HepG2 (cell line): ENCODE results near the gene TACC3. TPM values are rescaled to one million over a fixed set of nuclear protein-coding genes. Genes with fewer than 3 reads are reported as not detected.

Experiments
- ATAC-seq: fragments of 200-7000 bp; cut with Tn5 transposase; 3 replicates; pipeline ENCODE4 v1.9.1; 2020; ENCODE audit warnings: mild to moderate bottlenecking, moderate library complexity
- BruUV-seq: library from RNA; stranded (reverse); fragments of 400-500 nt; replicated peaks from 2 replicates; lab custom pipeline; 2021; lab: Mats Ljungman, UMichigan
- CTCF ChIA-PET: fragments of 300-600 bp; formaldehyde crosslinking; extraction: SDS; loops from one replicate; lab custom pipeline; 2021; ENCODE audit warnings: low total read pairs, inconsistent platforms, low intra/inter-chr PET ratio; lab: Yijun Ruan, JAX
- POLR2A ChIA-PET: fragments of 350-600 bp; sonication (Branson Sonifier 250); formaldehyde crosslinking; loops from one replicate; lab custom pipeline; 2020; ENCODE audit warnings: antibody characterized with exemption, inconsistent platforms; lab: Yijun Ruan, JAX
- DNase-seq: peaks from one replicate; pipeline ENCODE4 v3.0.0-alpha.2; 2015; ENCODE audit warnings: low spot score
- FAIRE-seq: peaks from 3 replicates; lab custom pipeline; 2011; peaks lifted over from hg19 to GRCh38; lab: Jason Lieb, UNC
- H2AFZ ChIP-seq: one replicate; pipeline ENCODE4 v1.6.1; 2011; ENCODE audit warnings: low read length, inconsistent platforms
- H3K27ac ChIP-seq: fragments of 300-600 bp; 3 replicates; pipeline ENCODE4 v1.8.0; 2011; ENCODE audit warnings: mixed run types, mild to moderate bottlenecking, mixed read lengths, low read length, inconsistent platforms; ENCODE audit not compliant: insufficient read depth; ENCODE audit errors: extremely low read length
- H3K27me3 ChIP-seq, 2 experiments: fragments of 200-600 bp in 1 of 2; 2 replicates in 1 of 2; 3 replicates in 1 of 2; pipeline versions ENCODE4 v1.6.0 to v1.8.0; 2011; ENCODE audit warnings: low read length in 2 of 2, mild to moderate bottlenecking in 2 of 2, moderate library complexity in 2 of 2, inconsistent platforms in 1 of 2; ENCODE audit not compliant: insufficient read depth in 2 of 2, control insufficient read depth in 1 of 2
- H3K36me3 ChIP-seq, 2 experiments: fragments of 200-600 bp in 1 of 2; replicated peaks in 1 of 2; 2 replicates in 1 of 2; 3 replicates in 1 of 2; pipeline versions ENCODE4 v1.5.1 to v1.8.0; 2011; ENCODE audit warnings: low read length in 2 of 2, inconsistent platforms in 1 of 2; ENCODE audit not compliant: insufficient read depth in 2 of 2, control insufficient read depth in 1 of 2
- H3K4me1 ChIP-seq: 2 replicates; pipeline ENCODE4 v1.5.1; 2012; ENCODE audit warnings: low read length, inconsistent platforms; ENCODE audit not compliant: insufficient read depth
- H3K4me2 ChIP-seq: 2 replicates; pipeline ENCODE4 v1.6.0; 2011; ENCODE audit warnings: low read depth, low read length, inconsistent platforms
- H3K4me3 ChIP-seq, 3 experiments: fragments of 200-600 bp in 1 of 3; sonication (generic), shearing (Covaris generic) in 1 of 3; replicated peaks in 1 of 3; 2 replicates each; pipeline ENCODE4 v1.5.1; 2011 to 2016; ENCODE audit warnings: low read length in 3 of 3, inconsistent platforms in 2 of 3, low read depth in 2 of 3, mild to moderate bottlenecking in 2 of 3, control low read depth in 1 of 3, mixed read lengths in 1 of 3; ENCODE audit not compliant: insufficient read depth in 1 of 3
- H3K79me2 ChIP-seq: one replicate; pipeline ENCODE4 v1.6.1; 2011; ENCODE audit warnings: low read length, inconsistent platforms; ENCODE audit not compliant: insufficient read depth
- H3K9ac ChIP-seq: 2 replicates; pipeline ENCODE4 v1.6.0; 2011; ENCODE audit warnings: mild to moderate bottlenecking, low read depth, low read length, inconsistent platforms; ENCODE audit not compliant: insufficient read depth
- H3K9me3 ChIP-seq: 2 replicates; pipeline ENCODE4 v1.5.1; 2012; ENCODE audit warnings: mild to moderate bottlenecking, low read length
- H4K20me1 ChIP-seq: 2 replicates; pipeline ENCODE4 v1.6.0; 2011; ENCODE audit warnings: inconsistent platforms, mild to moderate bottlenecking, low read length, moderate library complexity; ENCODE audit not compliant: insufficient read depth
- AFF4 ChIP-seq: sonication (generic); formaldehyde crosslinking; IDR thresholded peaks from 2 replicates; pipeline ENCODE4 v1.4.0; 2020; ENCODE audit warnings: missing genetic modification reagents
- IRF9 ChIP-seq: sonication (generic); formaldehyde crosslinking; IDR thresholded peaks from 2 replicates; pipeline ENCODE4 v1.8.0; 2022; ENCODE audit warnings: missing genetic modification reagents, mild to moderate bottlenecking, borderline replicate concordance
- ZNF629 ChIP-seq: sonication (generic); formaldehyde crosslinking; conservative IDR thresholded peaks from 2 replicates; pipeline ENCODE4 v1.5.0; 2020; ENCODE audit warnings: missing genetic modification reagents
- WGBS: methylation state at CpG from one replicate; pipeline ENCODE4 v1.1.6; 2017; ENCODE audit warnings: low lambda C conversion rate; 5-methylcytosine and 5-hydroxymethylcytosine counted together
- in situ Hi-C: cut with HindIII; loops from 2 replicates; pipeline ENCODE4 v1.10.0; 2017; ENCODE audit warnings: low pct_unique_long_range_greater_than_20kb; ENCODE audit not compliant: extremely low pct_ligation_motif_present
- intact Hi-C: fragments of 100-400 bp; cut with micrococcal nuclease; formaldehyde crosslinking; loops from one replicate; pipeline ENCODE4 v1.10.0; 2022; ENCODE audit not compliant: unreplicated experiment
- polyA plus RNA-seq, 8 experiments: library from polyadenylated mRNA; depleted of rRNA in 3 of 8; stranded (reverse) in 7 of 8; unstranded in 1 of 8; fragments of >200 nt; fragmentation: Illumina TruSeq in 4 of 8; extraction: Trizol in 4 of 8; gene quantifications; 2 replicates each; pipeline versions ENCODE4 v1.2.1 to v1.2.3, GENCODE V29; 2011 to 2016; ENCODE audit warnings: low read depth in 4 of 8, missing spikeins in 1 of 8, mixed read lengths in 1 of 8; ENCODE audit not compliant: insufficient read depth in 1 of 8
- total RNA-seq, 5 experiments: library from RNA; depleted of rRNA; stranded (reverse); fragments of >200 nt; fragmentation: Illumina TruSeq; extraction: Trizol; gene quantifications; 2 replicates each; pipeline ENCODE4 v1.2.3, GENCODE V29; 2016; ENCODE audit warnings: low read depth in 1 of 5

Gene TACC3
- total and polyA plus RNA-seq, 2 of the 13 experiments (the other 11 are each of a cell fraction or from before 2014, with no cell fraction given): 20.3 to 21.2 TPM

- no peak for TF ChIP-seq AFF4 (CRISPR knock-in tag)
- TF ChIP-seq, all 625 proteins: peak for 0
These were observed 35.8 kb upstream of the TACC3 start (continued) for GRCh38 chr4:1685235-1686150.

- Histone ChIP-seq H3K9me3 (no peaks in the 10 kb centered on the region), H3K79me2 (no peaks in the 10 kb centered on the region), H3K36me3 (peaks cover 4 to 13% of the 10 kb centered on the region in 2 experiments), H3K4me2 (no peak overlapping the region), H2AFZ (no peak overlapping the region), H3K9ac (no peak overlapping the region), H3K4me1 (peaks cover 28% of the 10 kb centered on the region), H4K20me1 (no peaks in the 10 kb centered on the region), H3K27me3 (no peaks in the 10 kb centered on the region), H3K27ac (no peak overlapping the region), H3K4me3 (no peak overlapping the region)
- DNase-seq: no peak
- ChIA-PET CTCF (no interaction called here), POLR2A (no interaction called here)
- no peak for FAIRE-seq
- peak; percentile 18 for ATAC-seq
- intact Hi-C loops (no loop called here), in situ Hi-C loops (no loop called here)
- no TSS peak for BruUV-seq
- 68% methylated on average over 3 of the region's 7 CpGs for WGBS
- no peak for TF ChIP-seq IRF9
- peak; percentile 56; the same call in 1 of the 2 replicates for TF ChIP-seq ZNF629
These were observed 34.8 kb upstream of the TACC3 start for GRCh38 chr4:1686440-1687036.
